HepG2 (cell line): ENCODE measurements around the gene CCDC142. TPM values are rescaled to one million over a fixed set of nuclear protein-coding genes. Genes with fewer than 3 reads are reported as not detected.
A peak's percentile ranks its signal among the peaks of the same experiment; 100 is the strongest.

Experiments used
- FOXC1 ChIP-seq: sonication (generic); formaldehyde crosslinking; IDR thresholded peaks from 2 replicates; pipeline ENCODE4 v1.8.0; 2022; ENCODE audit warnings: mild to moderate bottlenecking, missing genetic modification reagents, borderline replicate concordance
- KLF13 ChIP-seq: sonication (generic); formaldehyde crosslinking; IDR thresholded peaks from 2 replicates; pipeline ENCODE4 v1.4.0; 2020; ENCODE audit warnings: mild to moderate bottlenecking, missing genetic modification reagents
- NCOR1 ChIP-seq: fragments of 200-600 bp; sonication (generic); IDR thresholded peaks from 2 replicates; pipeline ENCODE4 v1.7.0; 2017; ENCODE audit warnings: antibody characterized with exemption, low read length, borderline replicate concordance
- PCBP2 ChIP-seq: fragments of 200-400 bp; formaldehyde crosslinking; optimal IDR thresholded peaks from 2 replicates; pipeline ENCODE3; 2018; ENCODE audit warnings: low read length, low read depth; ENCODE audit not compliant: poor library complexity, severe bottlenecking
- POLR2G ChIP-seq: fragments of 200-400 bp; formaldehyde crosslinking; IDR thresholded peaks from 2 replicates; pipeline ENCODE4 v1.6.1; 2018; ENCODE audit warnings: mild to moderate bottlenecking, low read depth, low read length, moderate library complexity
- REL ChIP-seq: sonication (generic); formaldehyde crosslinking; conservative IDR thresholded peaks from 2 replicates; pipeline ENCODE4 v1.8.0; 2022; ENCODE audit warnings: mild to moderate bottlenecking, missing genetic modification reagents, moderate library complexity
- SP4 ChIP-seq: sonication (generic); formaldehyde crosslinking; IDR thresholded peaks from 2 replicates; pipeline ENCODE4 v1.8.1; 2023; ENCODE audit warnings: mild to moderate bottlenecking, missing genetic modification reagents
- THAP11 ChIP-seq: IDR thresholded peaks from 2 replicates; pipeline ENCODE4 v1.6.1; 2016; ENCODE audit warnings: missing biosample characterization, missing genetic modification reagents
- ZBTB38 ChIP-seq: sonication (generic); formaldehyde crosslinking; IDR thresholded peaks from 2 replicates; pipeline ENCODE4 v1.5.1; 2020; ENCODE audit warnings: mild to moderate bottlenecking, missing genetic modification reagents
- ZBTB7A ChIP-seq: sonication (generic); formaldehyde crosslinking; IDR thresholded peaks from 2 replicates; pipeline ENCODE4 v1.8.0; 2022; ENCODE audit warnings: mild to moderate bottlenecking, missing genetic modification reagents
- ZNF430 ChIP-seq: sonication (generic); formaldehyde crosslinking; IDR thresholded peaks from 2 replicates; pipeline ENCODE4 v1.9.0; 2021; ENCODE audit warnings: mild to moderate bottlenecking, missing genetic modification reagents
- polyA plus RNA-seq, 8 experiments: library from polyadenylated mRNA; depleted of rRNA in 3 of 8; stranded (reverse) in 7 of 8; unstranded in 1 of 8; fragments of >200 nt; fragmentation: Illumina TruSeq in 4 of 8; extraction: Trizol in 4 of 8; gene quantifications; 2 replicates each; pipeline versions ENCODE4 v1.2.1 to v1.2.3, GENCODE V29; 2011 to 2016; ENCODE audit warnings: low read depth in 4 of 8, missing spikeins in 1 of 8, mixed read lengths in 1 of 8; ENCODE audit not compliant: insufficient read depth in 1 of 8
- total RNA-seq, 5 experiments: library from RNA; depleted of rRNA; stranded (reverse); fragments of >200 nt; fragmentation: Illumina TruSeq; extraction: Trizol; gene quantifications; 2 replicates each; pipeline ENCODE4 v1.2.3, GENCODE V29; 2016; ENCODE audit warnings: low read depth in 1 of 5
- TF ChIP-seq, protein P1 (sequence below): sonication (generic); formaldehyde crosslinking; IDR thresholded peaks from 2 replicates; pipeline ENCODE4 v1.8.1; 2022; ENCODE audit warnings: low read depth, mild to moderate bottlenecking, missing genetic modification reagents
- TF ChIP-seq, protein P2 (sequence below): sonication (generic); formaldehyde crosslinking; conservative IDR thresholded peaks from 2 replicates; pipeline ENCODE4 v1.8.0; 2022; ENCODE audit warnings: missing genetic modification reagents
- TF ChIP-seq, protein P3 (sequence below): sonication (generic); formaldehyde crosslinking; IDR thresholded peaks from 2 replicates; pipeline ENCODE4 v1.5.0; 2020; ENCODE audit warnings: mild to moderate bottlenecking, missing genetic modification reagents, borderline replicate concordance
- TF ChIP-seq, protein P4 (sequence below): conservative IDR thresholded peaks from 2 replicates; pipeline ENCODE4 v1.6.1; 2018; ENCODE audit warnings: missing genetic modification reagents
- TF ChIP-seq, protein P5 (sequence below): sonication (generic); formaldehyde crosslinking; IDR thresholded peaks from 2 replicates; pipeline ENCODE4 v1.4.0; 2020; ENCODE audit warnings: missing genetic modification reagents

CCDC142 gene
- total and polyA plus RNA-seq, 2 of the 13 experiments (the other 11 are each of a cell fraction or from before 2014, with no cell fraction given): 14.7 to 30.4 TPM

DNA sequence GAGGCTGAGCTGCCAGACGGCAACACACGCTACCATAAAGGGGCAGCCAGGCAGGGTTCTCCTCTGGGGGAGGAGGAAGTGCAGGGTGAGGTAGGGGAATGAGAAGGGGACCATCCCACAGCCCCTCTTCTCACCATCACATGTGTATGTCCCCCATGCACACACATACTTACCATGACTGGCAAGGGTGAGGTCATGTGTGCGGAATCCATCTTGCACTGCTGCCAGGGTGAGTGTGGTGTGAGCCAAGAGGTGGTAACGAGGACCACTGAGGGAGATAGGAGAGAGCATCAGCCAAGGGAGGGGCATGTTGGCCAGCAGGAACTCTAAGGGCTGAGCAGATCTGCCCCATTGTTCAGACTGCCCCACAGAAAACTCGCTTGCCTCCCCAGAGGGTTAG, 54.1 kb downstream of the CCDC142 start (continued):
- TF ChIP-seq, protein P1, sequence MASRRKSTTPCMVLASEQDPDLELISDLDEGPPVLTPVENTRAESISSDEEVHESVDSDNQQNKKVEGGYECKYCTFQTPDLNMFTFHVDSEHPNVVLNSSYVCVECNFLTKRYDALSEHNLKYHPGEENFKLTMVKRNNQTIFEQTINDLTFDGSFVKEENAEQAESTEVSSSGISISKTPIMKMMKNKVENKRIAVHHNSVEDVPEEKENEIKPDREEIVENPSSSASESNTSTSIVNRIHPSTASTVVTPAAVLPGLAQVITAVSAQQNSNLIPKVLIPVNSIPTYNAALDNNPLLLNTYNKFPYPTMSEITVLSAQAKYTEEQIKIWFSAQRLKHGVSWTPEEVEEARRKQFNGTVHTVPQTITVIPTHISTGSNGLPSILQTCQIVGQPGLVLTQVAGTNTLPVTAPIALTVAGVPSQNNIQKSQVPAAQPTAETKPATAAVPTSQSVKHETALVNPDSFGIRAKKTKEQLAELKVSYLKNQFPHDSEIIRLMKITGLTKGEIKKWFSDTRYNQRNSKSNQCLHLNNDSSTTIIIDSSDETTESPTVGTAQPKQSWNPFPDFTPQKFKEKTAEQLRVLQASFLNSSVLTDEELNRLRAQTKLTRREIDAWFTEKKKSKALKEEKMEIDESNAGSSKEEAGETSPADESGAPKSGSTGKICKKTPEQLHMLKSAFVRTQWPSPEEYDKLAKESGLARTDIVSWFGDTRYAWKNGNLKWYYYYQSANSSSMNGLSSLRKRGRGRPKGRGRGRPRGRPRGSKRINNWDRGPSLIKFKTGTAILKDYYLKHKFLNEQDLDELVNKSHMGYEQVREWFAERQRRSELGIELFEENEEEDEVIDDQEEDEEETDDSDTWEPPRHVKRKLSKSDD (CRISPR knock-in tag): no peak
- TF ChIP-seq REL (CRISPR knock-in tag) (0 out of 2 replicates have a peak, but pooled peaks have one; percentile 21), KLF13 (CRISPR knock-in tag) (no peak), NCOR1 (no peak), FOXC1 (CRISPR knock-in tag) (0 out of 2 replicates have a peak, but pooled peaks have one; percentile 24), ZNF430 (CRISPR knock-in tag) (no peak), ZBTB7A (CRISPR knock-in tag) (no peak), THAP11 (CRISPR knock-in tag) (no peak), SP4 (CRISPR knock-in tag) (peak; percentile 36; the same call in 1 of the 2 replicates), ZBTB38 (CRISPR knock-in tag) (no peak), PCBP2 (peak; percentile 33), POLR2G (peak; percentile 40; the same call in 1 of the 2 replicates)
- TF ChIP-seq, protein P2, sequence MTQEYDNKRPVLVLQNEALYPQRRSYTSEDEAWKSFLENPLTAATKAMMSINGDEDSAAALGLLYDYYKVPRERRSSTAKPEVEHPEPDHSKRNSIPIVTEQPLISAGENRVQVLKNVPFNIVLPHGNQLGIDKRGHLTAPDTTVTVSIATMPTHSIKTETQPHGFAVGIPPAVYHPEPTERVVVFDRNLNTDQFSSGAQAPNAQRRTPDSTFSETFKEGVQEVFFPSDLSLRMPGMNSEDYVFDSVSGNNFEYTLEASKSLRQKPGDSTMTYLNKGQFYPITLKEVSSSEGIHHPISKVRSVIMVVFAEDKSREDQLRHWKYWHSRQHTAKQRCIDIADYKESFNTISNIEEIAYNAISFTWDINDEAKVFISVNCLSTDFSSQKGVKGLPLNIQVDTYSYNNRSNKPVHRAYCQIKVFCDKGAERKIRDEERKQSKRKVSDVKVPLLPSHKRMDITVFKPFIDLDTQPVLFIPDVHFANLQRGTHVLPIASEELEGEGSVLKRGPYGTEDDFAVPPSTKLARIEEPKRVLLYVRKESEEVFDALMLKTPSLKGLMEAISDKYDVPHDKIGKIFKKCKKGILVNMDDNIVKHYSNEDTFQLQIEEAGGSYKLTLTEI: no peak
- TF ChIP-seq, protein P3, sequence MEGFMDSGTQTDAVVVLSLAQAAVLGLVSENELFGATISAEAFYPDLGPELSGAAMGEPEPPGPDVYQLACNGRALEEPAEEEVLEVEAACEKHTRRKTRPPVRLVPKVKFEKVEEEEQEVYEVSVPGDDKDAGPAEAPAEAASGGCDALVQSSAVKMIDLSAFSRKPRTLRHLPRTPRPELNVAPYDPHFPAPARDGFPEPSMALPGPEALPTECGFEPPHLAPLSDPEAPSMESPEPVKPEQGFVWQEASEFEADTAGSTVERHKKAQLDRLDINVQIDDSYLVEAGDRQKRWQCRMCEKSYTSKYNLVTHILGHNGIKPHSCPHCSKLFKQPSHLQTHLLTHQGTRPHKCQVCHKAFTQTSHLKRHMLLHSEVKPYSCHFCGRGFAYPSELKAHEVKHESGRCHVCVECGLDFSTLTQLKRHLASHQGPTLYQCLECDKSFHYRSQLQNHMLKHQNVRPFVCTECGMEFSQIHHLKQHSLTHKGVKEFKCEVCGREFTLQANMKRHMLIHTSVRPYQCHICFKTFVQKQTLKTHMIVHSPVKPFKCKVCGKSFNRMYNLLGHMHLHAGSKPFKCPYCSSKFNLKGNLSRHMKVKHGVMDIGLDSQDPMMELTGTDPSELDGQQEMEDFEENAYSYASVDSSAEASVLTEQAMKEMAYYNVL: no peak
- TF ChIP-seq, protein P4, sequence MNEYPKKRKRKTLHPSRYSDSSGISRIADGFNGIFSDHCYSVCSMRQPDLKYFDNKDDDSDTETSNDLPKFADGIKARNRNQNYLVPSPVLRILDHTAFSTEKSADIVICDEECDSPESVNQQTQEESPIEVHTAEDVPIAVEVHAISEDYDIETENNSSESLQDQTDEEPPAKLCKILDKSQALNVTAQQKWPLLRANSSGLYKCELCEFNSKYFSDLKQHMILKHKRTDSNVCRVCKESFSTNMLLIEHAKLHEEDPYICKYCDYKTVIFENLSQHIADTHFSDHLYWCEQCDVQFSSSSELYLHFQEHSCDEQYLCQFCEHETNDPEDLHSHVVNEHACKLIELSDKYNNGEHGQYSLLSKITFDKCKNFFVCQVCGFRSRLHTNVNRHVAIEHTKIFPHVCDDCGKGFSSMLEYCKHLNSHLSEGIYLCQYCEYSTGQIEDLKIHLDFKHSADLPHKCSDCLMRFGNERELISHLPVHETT (CRISPR knock-in tag): no peak
- TF ChIP-seq, protein P5, sequence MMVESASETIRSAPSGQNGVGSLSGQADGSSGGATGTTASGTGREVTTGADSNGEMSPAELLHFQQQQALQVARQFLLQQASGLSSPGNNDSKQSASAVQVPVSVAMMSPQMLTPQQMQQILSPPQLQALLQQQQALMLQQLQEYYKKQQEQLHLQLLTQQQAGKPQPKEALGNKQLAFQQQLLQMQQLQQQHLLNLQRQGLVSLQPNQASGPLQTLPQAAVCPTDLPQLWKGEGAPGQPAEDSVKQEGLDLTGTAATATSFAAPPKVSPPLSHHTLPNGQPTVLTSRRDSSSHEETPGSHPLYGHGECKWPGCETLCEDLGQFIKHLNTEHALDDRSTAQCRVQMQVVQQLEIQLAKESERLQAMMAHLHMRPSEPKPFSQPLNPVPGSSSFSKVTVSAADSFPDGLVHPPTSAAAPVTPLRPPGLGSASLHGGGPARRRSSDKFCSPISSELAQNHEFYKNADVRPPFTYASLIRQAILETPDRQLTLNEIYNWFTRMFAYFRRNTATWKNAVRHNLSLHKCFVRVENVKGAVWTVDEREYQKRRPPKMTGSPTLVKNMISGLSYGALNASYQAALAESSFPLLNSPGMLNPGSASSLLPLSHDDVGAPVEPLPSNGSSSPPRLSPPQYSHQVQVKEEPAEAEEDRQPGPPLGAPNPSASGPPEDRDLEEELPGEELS: no peak
